GM23248 (cell line): Measurements from ENCODE around the gene RGL1. TPM values are rescaled to one million over a fixed set of nuclear protein-coding genes. Genes with fewer than 3 reads are reported as not detected.

Source experiments
- DNase-seq: peaks from one replicate; pipeline ENCODE4 v3.0.0-alpha.2; 2015
- H2AFZ ChIP-seq: fragments of 200-600 bp; sonication (generic); 2 replicates; pipeline ENCODE4 v1.6.1; 2016; ENCODE audit warnings: antibody characterized with exemption
- H3F3A ChIP-seq: fragments of 200-600 bp; sonication (generic); 2 replicates; pipeline ENCODE4 v1.6.1; 2016; ENCODE audit warnings: mild to moderate bottlenecking, antibody characterized with exemption, mixed run types; ENCODE audit not compliant: insufficient read depth
- H3K27ac ChIP-seq: fragments of 200-600 bp; sonication (generic); 2 replicates; pipeline ENCODE4 v1.5.1; 2016; ENCODE audit warnings: mild to moderate bottlenecking
- H3K27me3 ChIP-seq: fragments of 200-600 bp; sonication (generic); replicated peaks from 2 replicates; pipeline ENCODE4 v1.6.1; 2016; ENCODE audit warnings: mild to moderate bottlenecking; ENCODE audit not compliant: insufficient read depth
- H3K36me3 ChIP-seq: fragments of 200-600 bp; sonication (generic); 2 replicates; pipeline ENCODE4 v1.6.1; 2016; ENCODE audit warnings: low read depth, mild to moderate bottlenecking
- H3K4me1 ChIP-seq: fragments of 200-600 bp; sonication (generic); 2 replicates; pipeline ENCODE4 v1.6.1; 2016; ENCODE audit warnings: mild to moderate bottlenecking; ENCODE audit not compliant: insufficient read depth
- H3K4me2 ChIP-seq: fragments of 200-600 bp; sonication (generic); one replicate; pipeline ENCODE4 v1.6.1; 2016; ENCODE audit warnings: mild to moderate bottlenecking; ENCODE audit not compliant: unreplicated experiment
- H3K4me3 ChIP-seq: fragments of 200-600 bp; sonication (generic); 2 replicates; pipeline ENCODE4 v1.5.1; 2016; ENCODE audit warnings: mild to moderate bottlenecking
- H3K79me2 ChIP-seq: fragments of 200-600 bp; sonication (generic); 2 replicates; pipeline ENCODE4 v1.6.1; 2016; ENCODE audit warnings: mild to moderate bottlenecking; ENCODE audit not compliant: insufficient read depth
- H3K9ac ChIP-seq: fragments of 200-600 bp; sonication (generic); 2 replicates; pipeline ENCODE4 v1.6.1; 2016; ENCODE audit warnings: mild to moderate bottlenecking
- H3K9me2 ChIP-seq: fragments of 200-600 bp; sonication (generic); 2 replicates; pipeline ENCODE4 v1.6.1; 2016; ENCODE audit warnings: mixed run types, mild to moderate bottlenecking, moderate library complexity; ENCODE audit not compliant: insufficient read depth
- H3K9me3 ChIP-seq: fragments of 200-600 bp; sonication (generic); one replicate; pipeline ENCODE4 v1.6.1; 2017; ENCODE audit warnings: low read depth
- H4K20me1 ChIP-seq: fragments of 200-600 bp; sonication (generic); 2 replicates; pipeline ENCODE4 v1.6.0; 2016; ENCODE audit not compliant: insufficient read depth
- EZH2 ChIP-seq: fragments of 200-600 bp; sonication (generic); IDR thresholded peaks from 2 replicates; pipeline ENCODE4 v1.6.1; 2018; ENCODE audit warnings: antibody characterized with exemption, mild to moderate bottlenecking; ENCODE audit not compliant: insufficient read depth, poor library complexity, severe bottlenecking
- EZH2phosphoT487 ChIP-seq: fragments of 200-600 bp; sonication (generic); IDR thresholded peaks from 2 replicates; pipeline ENCODE4 v1.6.1; 2018; ENCODE audit warnings: antibody characterized with exemption, moderate library complexity, mild to moderate bottlenecking, low read depth; ENCODE audit not compliant: insufficient read depth
- WGBS, 2 experiments: methylation state at CpG; one replicate each; pipeline ENCODE4 v1.1.6; 2015 to 2017; ENCODE audit warnings: low lambda C conversion rate in 2 of 2, low coverage in 1 of 2; ENCODE audit errors: missing lambda C conversion rate in 2 of 2; 5-methylcytosine and 5-hydroxymethylcytosine counted together
- in situ Hi-C: fragments of 300-500 bp; cut with MboI; formaldehyde crosslinking; loops from 2 replicates; pipeline ENCODE4 v1.15.0; 2020
- polyA plus RNA-seq: library from polyadenylated mRNA; unstranded; fragments of >200 nt; fragmentation: Nextera tagmentation; extraction: Ambion mirVana; gene quantifications from 2 replicates; pipeline ENCODE4 v1.2.1, GENCODE V29; 2016
- total RNA-seq: library from RNA; depleted of rRNA; stranded (reverse); fragments of >200 nt; shearing (Covaris generic); gene quantifications from 2 replicates; pipeline ENCODE4 v1.2.3, GENCODE V29; 2014

The RGL1 gene
- total and polyA plus RNA-seq, 2 experiments from 2014 or later: 9.4 to 13.4 TPM

- 93 to 95% methylated on average over 1 of the region's 1 CpG for WGBS, 2 experiments
- H3K27me3 ChIP-seq: no peaks in the 10 kb centered on the region
- in situ Hi-C loops: no loop called here
- no peak overlapping the region for H3K4me3 ChIP-seq
- H3K4me2 ChIP-seq: no peak overlapping the region
- H3K9me3 ChIP-seq: no peaks in the 10 kb centered on the region
- H3K9ac ChIP-seq: no peak overlapping the region
- no peak overlapping the region for H2AFZ ChIP-seq
- no peaks in the 10 kb centered on the region for H4K20me1 ChIP-seq
- H3K36me3 ChIP-seq: no peaks in the 10 kb centered on the region
- no peaks in the 10 kb centered on the region; the same call in 1 of the 2 replicates for H3K4me1 ChIP-seq
- no peaks in the 10 kb centered on the region for H3F3A ChIP-seq
- no peaks in the 10 kb centered on the region for H3K79me2 ChIP-seq
- no peak for DNase-seq
- TF ChIP-seq EZH2phosphoT487 (no peak), EZH2 (no peak)
- H3K9me2 ChIP-seq: no peaks in the 10 kb centered on the region
- H3K27ac ChIP-seq: no peak overlapping the region
Measured at GRCh38 chr1:183830389-183830788, 25.5 kb downstream of the RGL1 start.

- Histone ChIP-seq H3F3A (no peaks in the 10 kb centered on the region), H2AFZ (no peak overlapping the region), H3K4me1 (no peaks in the 10 kb centered on the region; the same call in 1 of the 2 replicates), H3K9me2 (no peaks in the 10 kb centered on the region), H3K9me3 (no peaks in the 10 kb centered on the region), H4K20me1 (no peaks in the 10 kb centered on the region), H3K36me3 (no peaks in the 10 kb centered on the region), H3K27me3 (no peaks in the 10 kb centered on the region), H3K4me3 (no peak overlapping the region), H3K27ac (no peak overlapping the region), H3K9ac (no peak overlapping the region), H3K4me2 (no peak overlapping the region), H3K79me2 (no peaks in the 10 kb centered on the region)
- DNase-seq: no peak
- TF ChIP-seq EZH2phosphoT487: no peak
- no peak for TF ChIP-seq EZH2
- in situ Hi-C loops: no loop called here
Measured at GRCh38 chr1:183831311-183831710, 26.4 kb downstream of the RGL1 start.

GRCh38 chr1:183832459-183832858 lies 27.5 kb downstream of the RGL1 start:
- Histone ChIP-seq H2AFZ (no peak overlapping the region), H3K4me2 (no peak overlapping the region), H3K9me2 (no peaks in the 10 kb centered on the region), H3K36me3 (no peaks in the 10 kb centered on the region), H3K9ac (no peak overlapping the region), H4K20me1 (no peaks in the 10 kb centered on the region), H3K4me3 (no peak overlapping the region), H3K27ac (no peak overlapping the region), H3K4me1 (no peaks in the 10 kb centered on the region; the same call in 1 of the 2 replicates), H3K9me3 (no peaks in the 10 kb centered on the region), H3F3A (no peaks in the 10 kb centered on the region), H3K27me3 (no peaks in the 10 kb centered on the region), H3K79me2 (no peaks in the 10 kb centered on the region)
- TF ChIP-seq EZH2: no peak
- no peak for TF ChIP-seq EZH2phosphoT487
- no peak for DNase-seq
- in situ Hi-C loops: no loop called here

- TF ChIP-seq EZH2phosphoT487: no peak
- no peak for TF ChIP-seq EZH2
- no peak overlapping the region for H3K4me2 ChIP-seq
- H3K27ac ChIP-seq: no peak overlapping the region
- 85 to 89% methylated on average over 3 of the region's 3 CpGs for WGBS, 2 experiments
- no peaks in the 10 kb centered on the region for H3K27me3 ChIP-seq
- DNase-seq: no peak
- no peak overlapping the region for H2AFZ ChIP-seq
- no peaks in the 10 kb centered on the region for H3K9me3 ChIP-seq
- H3K4me3 ChIP-seq: no peak overlapping the region
- no peaks in the 10 kb centered on the region for H3K36me3 ChIP-seq
- no peaks in the 10 kb centered on the region for H4K20me1 ChIP-seq
- no peak overlapping the region for H3K9ac ChIP-seq
- no peaks in the 10 kb centered on the region for H3K79me2 ChIP-seq
- H3K4me1 ChIP-seq: no peaks in the 10 kb centered on the region
- H3K9me2 ChIP-seq: no peaks in the 10 kb centered on the region
- in situ Hi-C loops: no loop called here
- no peaks in the 10 kb centered on the region for H3F3A ChIP-seq
Measured at GRCh38 chr1:183834568-183834967, 29.6 kb downstream of the RGL1 start.

GRCh38 chr1:183836598-183836997 lies 31.7 kb downstream of the RGL1 start:
- H3K4me1 ChIP-seq: peaks cover 16% of the 10 kb centered on the region
- no peaks in the 10 kb centered on the region for H3K36me3 ChIP-seq
- peaks cover 7% of the 10 kb centered on the region for H3F3A ChIP-seq
- H3K9me2 ChIP-seq: no peaks in the 10 kb centered on the region
- H3K9me3 ChIP-seq: no peaks in the 10 kb centered on the region
- TF ChIP-seq EZH2 (no peak), EZH2phosphoT487 (no peak)
- no peak overlapping the region for H2AFZ ChIP-seq
- H3K4me2 ChIP-seq: no peak overlapping the region
- H3K4me3 ChIP-seq: no peak overlapping the region
- no peak for DNase-seq
- no peak overlapping the region for H3K27ac ChIP-seq
- WGBS, 2 experiments: 91 to 93% methylated on average over 4 of the region's 4 CpGs
- in situ Hi-C loops: no loop called here
- H4K20me1 ChIP-seq: no peaks in the 10 kb centered on the region
- no peaks in the 10 kb centered on the region for H3K27me3 ChIP-seq
- H3K9ac ChIP-seq: no peak overlapping the region
- H3K79me2 ChIP-seq: no peaks in the 10 kb centered on the region
